ENCODE results near the gene C7orf25. TPM values are rescaled to one million over a fixed set of nuclear protein-coding genes. Genes with fewer than 3 reads are reported as not detected.

Gene C7orf25
- total RNA-seq (2014; rRNA removed) (2.5 and 3.2 TPM in 2 replicates), Bru-seq, nascent RNA (percentile 69 among the genes with signal in this experiment), BruChase-seq, experiment 1, labeled RNA remaining after a 6-hour chase (percentile 74 among the genes with signal in this experiment), BruChase-seq, experiment 2, labeled RNA remaining after a 2-hour chase (percentile 77 among the genes with signal in this experiment)
- long read RNA-seq, transcript C7orf25-201 (2 exons, 2,451 nt): major isoform, 38 of 45 reads
- long read RNA-seq, partial matches to known transcripts: 0 of 45 reads
- long read RNA-seq, other reads (novel, unspliced or antisense): 2 of 45 reads

GRCh38 chr7:42911454-42912447, at the start of gene C7orf25:
Gene C7orf25, minus strand, starts transcription at chr7:42912070. Its CDS starts 1,170 bp downstream, at chr7:42910900.
- H3K9me2 ChIP-seq (replicated peaks; ENCODE audit: low read length): no peaks in the 10 kb centered on the region
- H3K4me1 ChIP-seq (ENCODE audit: insufficient read depth, low read length): peaks cover 9% of the 10 kb centered on the region
- H3K27ac ChIP-seq (ENCODE audit: low read length): peak within 1 kb of the TSS; percentile 37
- ChIA-PET CTCF (no interaction called here), POLR2A (ENCODE audit: unreplicated experiment) (no interaction called here)
- no peaks in the 10 kb centered on the region for H3F3A ChIP-seq (ENCODE audit: low read length, unreplicated experiment)
- ATAC-seq (peak; percentile 91), DNase-seq (peak; percentile 93)
- peak within 1 kb of the TSS; percentile 93 for H2AFZ ChIP-seq (ENCODE audit: low read length)
- no peaks in the 10 kb centered on the region for H4K20me1 ChIP-seq (ENCODE audit: low read length)
- peak within 1 kb of the TSS; percentile 93 for H3K4me2 ChIP-seq (ENCODE audit: low read length)
- H3K4me3 ChIP-seq (ENCODE audit: low read length): peak within 1 kb of the TSS; percentile 89
- peaks cover 5% of the 10 kb centered on the region for H3K36me3 ChIP-seq (ENCODE audit: low read depth, low read length)
- intact Hi-C loops (cut with micrococcal nuclease): loop anchor here (2.0 kb wide), 2 partner anchors 21 to 23 kb away; partner anchors contain the start of genes MRPL32 and PSMA2
- no peaks in the 10 kb centered on the region for H3K9me3 ChIP-seq (ENCODE audit: low read length)
- peaks cover 14% of the 10 kb centered on the region for H3K79me2 ChIP-seq (ENCODE audit: low read length)
- BruUV-seq (replicated peaks): no TSS peak
- no peaks in the 10 kb centered on the region for H3K27me3 ChIP-seq (ENCODE audit: low read length)
- H3K9ac ChIP-seq (ENCODE audit: low read length): peak within 1 kb of the TSS; percentile 84
- TF ChIP-seq EZH2phosphoT487 (IDR thresholded peaks at IDR 0.05; ENCODE audit: borderline replicate concordance, low read length) (no peak), CTCF (conservative IDR thresholded peaks at IDR 0.05; ENCODE audit: low read depth, low read length) (0 out of 2 replicates have a peak, but pooled peaks have one; percentile 15), EZH2 (IDR thresholded peaks at IDR 0.05; ENCODE audit: low read length, unreplicated experiment) (no peak)

- Histone ChIP-seq H3K27ac (ENCODE audit: low read length) (no peak overlapping the region), H3K9me3 (ENCODE audit: low read length) (no peaks in the 10 kb centered on the region), H3K4me1 (ENCODE audit: insufficient read depth, low read length) (no peaks in the 10 kb centered on the region), H3F3A (ENCODE audit: low read length, unreplicated experiment) (no peaks in the 10 kb centered on the region), H3K4me3 (ENCODE audit: low read length) (no peak overlapping the region), H3K9ac (ENCODE audit: low read length) (no peak overlapping the region), H3K79me2 (ENCODE audit: low read length) (no peaks in the 10 kb centered on the region), H3K27me3 (ENCODE audit: low read length) (no peaks in the 10 kb centered on the region), H3K9me2 (replicated peaks; ENCODE audit: low read length) (no peaks in the 10 kb centered on the region), H4K20me1 (ENCODE audit: low read length) (no peaks in the 10 kb centered on the region), H2AFZ (ENCODE audit: low read length) (no peak overlapping the region), H3K36me3 (ENCODE audit: low read depth, low read length) (no peaks in the 10 kb centered on the region), H3K4me2 (ENCODE audit: low read length) (no peak overlapping the region)
- DNase-seq (no peak), ATAC-seq (no peak)
- BruUV-seq (replicated peaks): no TSS peak
- POLR2A ChIA-PET (ENCODE audit: unreplicated experiment): no interaction called here
- TF ChIP-seq CTCF (conservative IDR thresholded peaks at IDR 0.05; ENCODE audit: low read depth, low read length) (no peak), EZH2 (IDR thresholded peaks at IDR 0.05; ENCODE audit: low read length, unreplicated experiment) (no peak), EZH2phosphoT487 (IDR thresholded peaks at IDR 0.05; ENCODE audit: borderline replicate concordance, low read length) (no peak)
- intact Hi-C loops (cut with micrococcal nuclease): no loop called here
- CTCF ChIA-PET: no interaction called here
Observed at GRCh38 chr7:42961170-42961569, 49.3 kb upstream of the C7orf25 start.

Data from PC-3 (cell line).